GM18867 (cell line): ENCODE measurements around the gene CHAD.
"Not testable (repeated sequence)": the region's sequence is repeated elsewhere in the genome, so short reads cannot be mapped to it uniquely, and the experiment has no call there.

Experiments
- ATAC-seq: cut with Tn5 transposase; IDR thresholded peaks from one replicate; pipeline ENCODE4 v1.9.1; 2021; ENCODE audit warnings: mild to moderate bottlenecking, moderate library complexity; ENCODE audit not compliant: unreplicated experiment

Gene CHAD

GRCh38 chr17:50432125-50432762 lies 36.4 kb downstream of the CHAD start:
- no peak for ATAC-seq

- ATAC-seq: no peak
These were observed 37.7 kb downstream of the CHAD start for GRCh38 chr17:50430821-50431618.

DNA sequence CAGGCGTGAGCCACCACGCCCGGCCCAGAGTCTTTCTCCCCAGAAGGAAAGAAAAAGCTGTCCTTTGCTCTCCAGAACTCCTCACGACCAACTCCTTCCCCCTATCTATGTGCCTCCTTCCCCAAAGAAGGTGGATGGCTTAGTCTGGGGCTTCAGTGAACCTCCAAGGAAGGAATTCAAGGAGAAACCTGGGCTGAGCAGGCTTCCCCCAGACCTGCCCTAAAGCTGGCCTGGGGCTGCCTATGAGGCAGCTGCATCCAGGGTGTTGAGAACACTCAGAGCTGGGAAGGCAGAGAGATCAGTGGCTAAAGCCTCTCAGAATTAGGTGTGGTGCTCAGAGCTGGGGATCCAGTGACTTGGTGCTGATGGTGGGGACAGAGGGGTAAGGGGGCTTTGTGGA lies 38.9 kb downstream of the CHAD start:
- no peak for ATAC-seq

DNA sequence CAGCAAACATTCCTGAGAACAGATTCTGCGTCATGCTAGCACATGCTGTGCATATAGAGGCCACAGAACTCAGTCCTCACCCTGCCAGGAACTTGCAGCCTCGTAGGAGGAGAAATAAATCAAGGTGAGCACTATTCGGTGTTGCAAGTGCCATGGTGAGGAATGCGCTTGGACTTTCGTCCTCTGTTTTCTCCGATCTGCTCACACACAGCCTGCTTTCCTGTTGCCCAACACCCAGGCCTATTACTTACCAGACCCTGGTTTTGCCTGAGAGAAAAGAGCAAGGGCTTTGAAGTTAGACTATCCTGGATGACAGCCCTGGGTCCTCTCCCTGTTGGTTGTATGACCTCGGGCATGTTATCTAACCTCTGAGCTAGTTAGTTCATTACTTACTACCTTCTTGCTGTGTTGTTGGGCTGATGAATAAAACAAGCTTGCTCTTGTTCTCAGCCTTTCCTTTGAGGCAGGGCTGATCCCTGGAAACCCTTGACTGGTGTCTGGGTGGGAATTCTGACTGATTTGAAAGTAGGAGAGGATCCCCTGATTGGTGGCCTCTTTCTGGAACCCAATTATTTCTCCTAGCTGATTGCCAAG lies 39.8 kb downstream of the CHAD start:
- ATAC-seq: no peak

DNA sequence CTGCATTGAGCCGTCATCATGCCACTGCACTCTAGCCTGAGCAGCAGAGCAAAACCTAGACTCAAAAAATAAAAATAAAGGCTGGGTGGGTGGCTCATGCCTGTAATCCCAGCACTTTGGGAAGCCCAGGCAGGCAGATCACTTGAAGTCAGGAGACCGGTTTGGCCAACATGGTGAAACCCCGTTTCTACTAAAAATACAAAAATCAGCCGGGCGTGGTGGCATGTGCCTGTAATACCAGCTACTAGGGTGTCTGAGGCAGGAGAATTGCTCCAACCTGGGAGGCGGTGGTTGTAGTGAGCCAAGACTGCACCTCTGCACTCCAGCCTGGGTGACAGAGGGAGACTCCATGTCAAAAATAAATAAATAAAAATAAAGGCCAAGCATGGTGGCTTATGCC lies 40.6 kb downstream of the CHAD start:
- ATAC-seq: not testable (repeated sequence)

DNA sequence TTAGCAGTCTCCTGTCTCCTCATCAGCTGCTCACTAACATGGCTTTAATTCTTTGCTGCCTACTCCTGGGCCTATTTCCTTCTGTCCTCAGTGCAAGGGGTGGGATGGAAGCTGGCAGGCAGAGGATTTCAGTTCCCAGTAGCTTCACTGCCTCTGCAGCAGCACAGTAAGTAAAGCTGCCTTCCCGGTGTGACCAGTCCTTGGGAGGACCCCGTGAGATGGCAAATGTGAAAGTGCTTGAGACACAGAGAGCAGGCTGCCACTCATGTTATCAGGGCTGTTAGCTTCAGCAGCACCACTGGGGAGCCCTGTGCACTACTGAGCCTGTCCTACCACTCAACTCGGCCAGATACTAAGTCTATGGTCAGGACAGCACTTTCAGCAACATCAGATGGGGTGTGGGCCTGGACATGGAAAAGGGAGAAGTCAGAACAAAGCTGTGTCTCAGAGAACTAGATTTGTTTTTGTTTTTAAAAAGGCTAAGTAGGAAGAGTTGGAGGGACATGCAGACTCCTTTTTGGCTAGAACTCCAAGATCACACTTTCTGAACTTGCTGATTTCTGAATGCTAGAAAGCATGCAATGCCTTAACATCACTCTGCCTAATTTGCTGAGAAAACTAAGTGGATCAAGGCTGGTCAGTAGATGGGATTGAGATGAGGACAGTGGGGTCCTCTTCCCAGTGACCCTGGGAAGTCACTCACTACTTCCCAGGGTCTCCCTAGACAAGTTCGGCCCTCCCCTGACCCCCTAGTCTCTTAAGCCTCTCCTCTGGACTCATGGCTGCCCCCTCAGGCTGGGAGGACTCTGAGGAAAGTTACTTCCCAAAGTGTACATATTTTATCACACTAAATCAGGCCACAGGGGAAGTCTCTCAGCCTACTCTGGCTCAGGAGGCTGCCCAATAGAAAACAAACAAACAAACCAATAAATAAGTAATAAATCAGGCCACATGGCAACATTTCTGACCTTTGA lies 41.6 kb downstream of the CHAD start:
- ATAC-seq: peak; percentile 50

DNA sequence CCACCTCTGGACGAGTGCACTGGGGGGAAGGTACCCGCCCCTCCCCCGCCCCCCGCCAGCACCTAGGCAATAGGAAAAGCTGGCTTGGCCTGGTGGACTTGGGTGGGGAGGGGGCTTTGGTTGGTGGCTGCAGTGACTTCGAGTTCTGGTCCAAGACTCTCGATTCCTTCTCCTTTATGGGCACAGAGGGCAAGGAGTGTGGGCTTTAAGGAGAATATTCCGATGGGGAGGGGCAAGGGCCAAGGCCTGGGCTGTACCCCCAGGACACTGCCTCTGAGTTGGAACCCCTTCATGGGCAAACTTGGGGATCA lies 42.3 kb downstream of the CHAD start:
- ATAC-seq: no peak

DNA sequence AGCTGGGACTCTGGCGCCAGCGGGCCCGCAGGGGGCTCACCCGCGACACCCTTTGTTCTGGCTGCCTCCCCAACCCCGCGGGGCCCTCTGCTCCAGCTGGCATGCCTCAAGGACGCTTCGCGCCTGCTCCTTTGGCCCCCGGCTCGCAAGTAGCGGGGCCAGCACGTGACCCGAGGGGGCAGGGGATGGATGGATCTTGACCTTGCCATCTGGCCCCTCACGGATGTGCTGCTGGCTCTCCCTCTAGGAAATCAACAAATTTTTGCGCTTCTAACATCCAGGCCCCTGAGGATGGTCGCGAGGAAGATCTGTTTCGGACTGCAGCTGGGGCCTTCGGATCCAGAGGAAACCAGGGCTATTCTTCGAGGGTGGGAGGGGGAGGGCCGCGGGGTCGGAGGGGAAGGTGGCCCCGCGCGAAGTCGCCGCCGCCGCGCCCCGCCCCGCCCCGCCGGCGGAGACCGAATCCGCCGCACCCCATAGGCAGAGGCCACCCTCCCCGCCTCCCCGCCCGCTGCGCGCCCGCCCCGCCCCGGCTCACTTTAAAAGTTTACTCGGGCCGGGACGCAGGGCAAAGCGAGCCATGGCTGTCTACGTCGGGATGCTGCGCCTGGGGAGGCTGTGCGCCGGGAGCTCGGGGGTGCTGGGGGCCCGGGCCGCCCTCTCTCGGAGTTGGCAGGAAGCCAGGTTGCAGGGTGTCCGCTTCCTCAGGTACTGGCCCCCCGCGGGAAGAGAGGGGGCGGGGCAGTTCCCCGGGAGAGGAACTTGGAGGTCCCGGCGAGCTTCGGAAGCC lies 42.8 kb downstream of the CHAD start, which contains the start of gene ACSF2:
Gene ACSF2 (plus strand): TSS at position 537 of the 790 bp plus-strand sequence. CDS start 44 bp downstream, at position 581.
- peak; percentile 64 for ATAC-seq

GRCh38 chr17:50424996-50425681 lies 43.5 kb downstream of the CHAD start:
- ATAC-seq: no peak

GRCh38 chr17:50424246-50424995 lies 44.3 kb downstream of the CHAD start:
- no peak for ATAC-seq

DNA sequence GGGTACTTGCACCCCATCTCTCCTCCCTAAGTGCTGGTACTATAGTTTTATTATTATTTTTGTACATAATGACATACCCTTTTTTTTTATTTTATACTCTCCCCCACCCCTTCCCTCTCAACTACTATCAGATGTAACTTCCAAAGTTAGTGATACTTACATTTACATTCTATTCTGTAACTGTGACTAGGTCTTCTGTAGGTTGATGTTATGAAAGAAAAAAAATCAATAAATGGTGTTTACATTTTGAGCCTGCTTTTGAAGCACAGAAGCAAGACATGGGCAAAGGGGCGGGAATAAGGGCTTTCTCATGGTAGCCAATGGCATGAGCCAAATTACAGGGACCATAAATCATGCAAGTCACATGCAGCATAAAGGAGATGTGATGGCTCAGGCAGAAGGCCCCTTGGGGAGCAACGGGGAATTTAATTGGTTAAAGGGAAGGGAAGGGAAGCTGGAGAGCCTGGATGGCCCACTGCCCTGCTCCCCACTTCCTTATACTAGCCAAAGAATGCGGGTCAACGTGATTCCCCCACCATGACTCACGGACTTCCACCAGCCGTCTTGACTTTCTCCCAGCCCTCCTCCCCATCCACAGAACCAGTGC lies 45.0 kb downstream of the CHAD start:
- no peak for ATAC-seq

GRCh38 chr17:50422738-50423137 lies 45.9 kb downstream of the CHAD start:
- ATAC-seq: no peak

GRCh38 chr17:50421308-50422051 lies 47.2 kb downstream of the CHAD start:
- no peak for ATAC-seq

DNA sequence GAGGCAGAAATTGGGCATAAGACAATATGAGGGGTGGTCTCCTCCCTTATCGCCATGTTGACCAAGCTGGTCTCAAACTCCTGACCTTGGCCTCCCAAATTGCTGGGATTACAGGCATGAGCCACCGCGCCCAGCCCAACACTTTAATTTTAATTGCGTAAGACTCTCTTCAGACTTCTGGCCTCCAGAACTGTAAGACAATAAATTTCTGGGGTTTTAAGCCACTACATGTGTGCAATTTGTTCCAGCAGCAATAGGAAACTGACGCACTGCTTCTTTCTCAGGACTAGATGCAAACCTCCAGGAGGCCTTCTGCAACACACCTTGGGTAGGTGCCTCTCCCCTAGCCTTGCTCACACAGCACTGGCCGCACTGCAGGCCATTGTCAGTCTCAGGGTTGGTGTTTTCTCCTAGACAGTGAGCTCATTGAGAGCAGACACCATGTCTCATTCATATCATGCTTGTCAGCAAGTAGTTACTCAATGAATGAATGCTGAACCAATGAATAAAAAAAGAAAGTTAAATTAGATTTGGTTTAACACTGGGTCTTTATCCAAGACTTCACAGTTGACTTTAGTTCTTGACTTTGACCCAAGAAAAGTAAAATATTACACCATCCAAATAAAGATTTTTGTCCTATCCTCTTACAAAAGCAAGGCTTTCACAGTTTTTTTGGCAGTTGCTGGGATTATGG lies 48.1 kb downstream of the CHAD start:
- no peak for ATAC-seq

- ATAC-seq: not testable (repeated sequence)
These were observed 49.1 kb downstream of the CHAD start for GRCh38 chr17:50419577-50419976.

DNA sequence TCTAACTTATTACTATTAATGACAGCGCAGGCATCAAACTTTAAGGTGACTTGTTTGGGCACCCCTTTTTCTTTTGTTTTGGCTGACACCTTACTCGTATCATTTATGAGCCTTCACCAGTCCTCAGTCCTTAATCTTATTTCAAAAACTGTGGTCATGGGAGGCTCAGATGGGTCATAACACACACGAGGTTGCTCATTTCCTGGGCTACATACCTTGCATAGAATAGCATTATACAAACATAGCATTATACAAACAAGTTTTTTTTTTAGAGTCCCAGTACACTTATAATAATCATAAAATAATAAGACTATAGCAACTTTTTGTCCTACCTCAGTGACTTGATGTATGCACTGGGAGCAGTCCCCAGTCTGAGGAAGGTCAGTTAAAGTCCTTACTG lies 53.9 kb downstream of the CHAD start:
- ATAC-seq: no peak
